GM12892 (cell line): ENCODE data around the gene ZCCHC12.

ENCODE experiments used
- DNase-seq: peaks from one replicate; pipeline ENCODE4 v3.0.0; 2011; ENCODE audit not compliant: insufficient read length
- FAIRE-seq: peaks from 2 replicates; lab custom pipeline; 2011; peaks lifted over from hg19 to GRCh38; lab: Jason Lieb, UNC
- POLR2A ChIP-seq: IDR thresholded peaks from 2 replicates; pipeline ENCODE4 v1.6.1; 2011; ENCODE audit warnings: low read depth, low read length, control low read depth
- POLR2AphosphoS5 ChIP-seq: IDR thresholded peaks from 2 replicates; pipeline ENCODE4 v1.6.1; 2011; ENCODE audit warnings: low read depth, low read length, control low read depth
- TAF1 ChIP-seq: IDR thresholded peaks from 2 replicates; pipeline ENCODE4 v1.6.1; 2011; ENCODE audit warnings: low read depth, mild to moderate bottlenecking, control low read depth, low read length, borderline replicate concordance

ZCCHC12 gene

DNA sequence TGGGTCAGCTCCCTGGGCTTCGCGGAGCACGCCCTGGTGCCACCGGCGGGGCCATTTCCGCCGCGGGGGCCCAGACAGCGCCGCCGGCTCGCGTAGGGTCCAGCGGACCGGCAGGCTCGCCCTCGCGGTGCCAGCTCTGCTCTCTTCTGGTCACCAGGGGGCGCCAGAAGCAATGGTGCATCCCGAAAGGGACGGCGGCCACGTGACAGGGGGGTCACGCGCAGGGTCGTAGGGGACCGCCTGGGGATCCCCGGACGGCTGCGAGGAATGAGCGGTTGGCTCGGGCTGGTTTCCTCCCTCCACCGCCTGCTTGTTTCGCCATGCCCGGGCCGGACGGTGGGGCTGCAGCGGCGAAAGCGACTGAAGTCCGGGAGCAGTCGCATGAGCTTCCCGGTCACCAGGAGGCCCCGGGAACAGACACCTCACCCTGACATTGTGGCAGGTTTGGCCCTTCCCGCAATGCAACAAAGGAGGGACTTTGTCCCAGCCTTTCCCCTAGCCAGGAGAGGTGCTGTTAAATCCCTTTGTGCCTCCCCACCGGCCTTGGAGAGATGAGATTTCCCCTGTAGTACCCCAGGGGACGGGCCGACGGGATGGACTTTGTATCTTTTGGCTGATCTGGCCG is 15.8 kb downstream of the ZCCHC12 start:
- FAIRE-seq (no peak), DNase-seq (peak; percentile 41)
- TF ChIP-seq POLR2AphosphoS5 = no peak
- no peak for TF ChIP-seq TAF1
- TF ChIP-seq POLR2A = no peak

DNA sequence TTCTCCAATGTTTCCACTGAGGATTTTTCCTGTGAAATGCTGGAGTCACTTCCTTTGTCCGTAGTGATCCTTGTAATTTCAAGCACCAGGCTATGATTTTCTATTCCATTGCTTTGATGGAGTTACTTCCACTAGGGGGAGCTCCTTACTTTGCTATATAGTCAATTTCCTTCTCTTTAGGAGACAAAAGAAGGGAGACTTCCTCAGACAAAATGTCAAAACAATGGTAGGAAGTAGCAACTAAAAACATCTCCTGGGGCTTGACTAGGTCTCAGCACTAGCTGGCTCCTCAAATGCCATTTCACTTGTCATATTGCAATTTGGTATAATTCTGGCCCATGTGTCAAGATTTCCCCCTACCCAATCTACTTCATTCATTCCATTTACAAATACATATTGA is 24.1 kb downstream of the ZCCHC12 start:
- TF ChIP-seq TAF1 (no peak), POLR2AphosphoS5 (no peak), POLR2A (no peak)
- FAIRE-seq = peak; percentile 87
- DNase-seq = no peak

- DNase-seq = no peak
- no peak for FAIRE-seq
- no peak for TF ChIP-seq TAF1
- no peak for TF ChIP-seq POLR2A
- TF ChIP-seq POLR2AphosphoS5 = no peak
These were observed 30.0 kb downstream of the ZCCHC12 start for GRCh38 chrX:118853596-118853995.

- DNase-seq = no peak
- no peak for FAIRE-seq
- TF ChIP-seq TAF1 (no peak), POLR2A (no peak), POLR2AphosphoS5 (no peak)
These were observed 32.2 kb downstream of the ZCCHC12 start for GRCh38 chrX:118855681-118856310.

DNA sequence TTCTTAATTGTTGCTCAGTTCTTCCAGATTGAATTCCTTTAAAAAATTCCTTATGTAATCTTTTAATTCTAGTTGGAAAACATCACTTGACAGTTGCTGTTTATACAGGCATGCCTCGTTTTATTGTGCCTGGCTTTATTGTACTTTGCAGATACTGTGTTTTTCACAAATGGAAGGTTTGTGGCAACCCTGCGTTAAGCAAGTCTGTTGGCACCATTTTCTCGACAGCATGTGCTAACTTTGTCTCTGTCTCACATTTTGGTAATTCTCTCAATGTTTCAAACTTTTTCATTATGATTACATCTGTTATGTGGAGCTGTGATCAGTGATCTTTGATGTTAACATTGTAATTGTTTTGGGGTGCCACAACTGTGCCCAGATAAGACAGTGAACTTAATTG is 33.4 kb downstream of the ZCCHC12 start:
- FAIRE-seq = no peak
- no peak for TF ChIP-seq TAF1
- no peak for TF ChIP-seq POLR2AphosphoS5
- TF ChIP-seq POLR2A = no peak
- DNase-seq = no peak

DNA sequence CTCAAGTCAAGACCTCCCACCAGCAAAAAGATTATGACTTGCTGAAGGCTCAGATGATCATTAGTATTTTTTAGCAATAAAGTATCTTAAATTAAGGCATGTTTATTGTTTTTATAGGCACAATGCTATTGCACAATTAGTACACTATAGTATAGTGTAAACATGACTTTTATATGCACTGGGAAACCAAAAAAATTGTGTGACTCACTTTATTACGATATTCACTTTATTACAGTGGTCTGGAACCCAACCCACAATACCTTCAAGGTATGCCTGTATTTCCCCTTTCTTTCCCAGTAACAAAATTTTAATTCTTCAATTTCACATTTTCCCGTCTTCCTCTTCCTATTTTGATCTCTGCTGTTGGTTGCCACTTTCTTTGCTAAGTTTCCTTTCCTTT is 37.7 kb downstream of the ZCCHC12 start:
- TF ChIP-seq POLR2A = no peak
- no peak for TF ChIP-seq TAF1
- TF ChIP-seq POLR2AphosphoS5 = no peak
- DNase-seq = no peak
- FAIRE-seq = no peak

DNA sequence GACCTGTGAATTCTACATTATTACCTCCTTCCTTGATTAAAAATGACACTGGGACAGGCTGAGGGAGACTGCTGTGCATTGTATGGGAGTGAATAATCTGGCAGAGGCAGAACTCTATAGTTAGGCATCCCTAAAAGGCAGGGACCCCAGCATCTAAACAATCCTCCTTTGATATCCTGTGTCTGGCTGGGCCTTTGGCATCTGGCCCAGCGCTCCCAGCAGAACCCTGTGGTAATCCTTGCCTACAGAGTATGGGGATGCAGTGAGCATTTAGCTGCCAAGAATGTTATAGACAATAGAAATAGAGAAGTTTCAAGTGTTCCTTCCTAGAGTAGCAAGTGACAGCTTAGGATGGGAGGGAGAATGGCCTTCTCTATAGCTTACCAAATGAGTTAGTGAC is 38.5 kb downstream of the ZCCHC12 start:
- DNase-seq = no peak
- FAIRE-seq = no peak
- TF ChIP-seq TAF1 (no peak), POLR2A (no peak), POLR2AphosphoS5 (no peak)

- FAIRE-seq (no peak), DNase-seq (no peak)
- TF ChIP-seq POLR2AphosphoS5 = no peak
- no peak for TF ChIP-seq TAF1
- TF ChIP-seq POLR2A = no peak
These were observed 39.4 kb downstream of the ZCCHC12 start for GRCh38 chrX:118862979-118863378.

GRCh38 chrX:118864063-118864635 is 40.5 kb downstream of the ZCCHC12 start:
- TF ChIP-seq POLR2A = no peak
- TF ChIP-seq POLR2AphosphoS5 = no peak
- no peak for TF ChIP-seq TAF1
- DNase-seq = no peak
- FAIRE-seq = no peak

- no peak for DNase-seq
- no peak for TF ChIP-seq POLR2AphosphoS5
- TF ChIP-seq TAF1 = no peak
- TF ChIP-seq POLR2A = no peak
- FAIRE-seq = no peak
These were observed 41.6 kb downstream of the ZCCHC12 start for GRCh38 chrX:118865231-118865630.

GRCh38 chrX:118867251-118867650 is 43.6 kb downstream of the ZCCHC12 start:
- FAIRE-seq = no peak
- no peak for TF ChIP-seq POLR2A
- TF ChIP-seq TAF1 = no peak
- TF ChIP-seq POLR2AphosphoS5 = no peak
- no peak for DNase-seq

GRCh38 chrX:118872102-118872566 is 48.5 kb downstream of the ZCCHC12 start:
- TF ChIP-seq POLR2AphosphoS5 (no peak), TAF1 (no peak), POLR2A (no peak)
- no peak for FAIRE-seq
- no peak for DNase-seq
